Lower leg skin (tissue), 3 donors: Measurements from ENCODE around the gene ELP4.

Experiments
- CTCF ChIP-seq, 3 donors: fragments of 450-650 bp; IDR thresholded peaks; one replicate each; pipeline ENCODE4 v1.5.1; 2016; ENCODE audit warnings: antibody characterized with exemption in 3 of 3, mild to moderate bottlenecking in 3 of 3, moderate library complexity in 2 of 3
- POLR2A ChIP-seq, 2 donors: fragments of 450-650 bp; IDR thresholded peaks; one replicate each; pipeline ENCODE4 v1.6.1; 2016 to 2017; ENCODE audit warnings: antibody characterized with exemption in 2 of 2, mild to moderate bottlenecking in 1 of 2, moderate library complexity in 1 of 2

GRCh38 chr11:31805629-31806185 is 296.1 kb downstream of the ELP4 start:
- TF ChIP-seq CTCF (IDR thresholded peaks at IDR 0.05) = no peak
- TF ChIP-seq POLR2A (IDR thresholded peaks at IDR 0.05) = no peak
